Fibroblast of the aortic adventitia (primary cell): ENCODE data around the gene ASAP2. TPM values are rescaled to one million over a fixed set of nuclear protein-coding genes. Genes with fewer than 3 reads are reported as not detected.

Experiments used
- DNase-seq: peaks from one replicate; pipeline ENCODE4 v3.0.0-alpha.2; 2010; ENCODE audit warnings: low read depth
- H3K4me3 ChIP-seq: 2 replicates; pipeline ENCODE4 v1.5.1; 2011; ENCODE audit warnings: low read depth, mild to moderate bottlenecking, control low read depth, low read length, moderate library complexity
- total RNA-seq: library from RNA; depleted of rRNA; stranded (reverse); fragments of >200 nt; gene quantifications from 2 replicates; pipeline ENCODE4 v1.2.3, GENCODE V29; 2012; ENCODE audit warnings: low replicate concordance
- TF ChIP-seq, protein P1 (sequence below): IDR thresholded peaks from 2 replicates; pipeline ENCODE4 v1.5.1; 2011; ENCODE audit warnings: mild to moderate bottlenecking, low read length, control low read depth, inconsistent platforms; ENCODE audit not compliant: insufficient read depth

Gene ASAP2
- total RNA-seq, 1 donor, result 76.4 TPM

DNA sequence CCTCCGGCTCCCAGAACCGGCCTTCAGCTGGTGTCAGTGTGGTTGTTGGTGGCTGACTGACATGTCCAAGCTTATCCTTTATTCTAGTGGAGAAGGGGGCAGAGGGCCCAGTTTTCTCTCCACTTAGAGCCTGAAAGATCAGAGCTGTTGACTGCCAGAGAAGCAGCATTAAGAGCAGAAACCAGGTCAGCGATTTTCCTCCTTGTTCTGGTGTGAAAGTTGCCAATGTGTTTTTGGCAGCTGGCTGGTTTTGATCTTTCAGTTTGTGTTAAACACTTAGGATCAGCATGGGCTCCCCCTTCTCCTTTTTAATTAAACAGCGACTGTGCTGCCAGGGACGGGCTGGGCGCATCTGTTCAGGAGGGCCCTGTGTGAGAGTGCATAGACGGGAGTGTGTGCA, 100.9 kb downstream of the ASAP2 start:
- DNase-seq, result no peak
- no peak overlapping the region for H3K4me3 ChIP-seq
- TF ChIP-seq, protein P1, sequence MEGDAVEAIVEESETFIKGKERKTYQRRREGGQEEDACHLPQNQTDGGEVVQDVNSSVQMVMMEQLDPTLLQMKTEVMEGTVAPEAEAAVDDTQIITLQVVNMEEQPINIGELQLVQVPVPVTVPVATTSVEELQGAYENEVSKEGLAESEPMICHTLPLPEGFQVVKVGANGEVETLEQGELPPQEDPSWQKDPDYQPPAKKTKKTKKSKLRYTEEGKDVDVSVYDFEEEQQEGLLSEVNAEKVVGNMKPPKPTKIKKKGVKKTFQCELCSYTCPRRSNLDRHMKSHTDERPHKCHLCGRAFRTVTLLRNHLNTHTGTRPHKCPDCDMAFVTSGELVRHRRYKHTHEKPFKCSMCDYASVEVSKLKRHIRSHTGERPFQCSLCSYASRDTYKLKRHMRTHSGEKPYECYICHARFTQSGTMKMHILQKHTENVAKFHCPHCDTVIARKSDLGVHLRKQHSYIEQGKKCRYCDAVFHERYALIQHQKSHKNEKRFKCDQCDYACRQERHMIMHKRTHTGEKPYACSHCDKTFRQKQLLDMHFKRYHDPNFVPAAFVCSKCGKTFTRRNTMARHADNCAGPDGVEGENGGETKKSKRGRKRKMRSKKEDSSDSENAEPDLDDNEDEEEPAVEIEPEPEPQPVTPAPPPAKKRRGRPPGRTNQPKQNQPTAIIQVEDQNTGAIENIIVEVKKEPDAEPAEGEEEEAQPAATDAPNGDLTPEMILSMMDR, result no peak

DNA sequence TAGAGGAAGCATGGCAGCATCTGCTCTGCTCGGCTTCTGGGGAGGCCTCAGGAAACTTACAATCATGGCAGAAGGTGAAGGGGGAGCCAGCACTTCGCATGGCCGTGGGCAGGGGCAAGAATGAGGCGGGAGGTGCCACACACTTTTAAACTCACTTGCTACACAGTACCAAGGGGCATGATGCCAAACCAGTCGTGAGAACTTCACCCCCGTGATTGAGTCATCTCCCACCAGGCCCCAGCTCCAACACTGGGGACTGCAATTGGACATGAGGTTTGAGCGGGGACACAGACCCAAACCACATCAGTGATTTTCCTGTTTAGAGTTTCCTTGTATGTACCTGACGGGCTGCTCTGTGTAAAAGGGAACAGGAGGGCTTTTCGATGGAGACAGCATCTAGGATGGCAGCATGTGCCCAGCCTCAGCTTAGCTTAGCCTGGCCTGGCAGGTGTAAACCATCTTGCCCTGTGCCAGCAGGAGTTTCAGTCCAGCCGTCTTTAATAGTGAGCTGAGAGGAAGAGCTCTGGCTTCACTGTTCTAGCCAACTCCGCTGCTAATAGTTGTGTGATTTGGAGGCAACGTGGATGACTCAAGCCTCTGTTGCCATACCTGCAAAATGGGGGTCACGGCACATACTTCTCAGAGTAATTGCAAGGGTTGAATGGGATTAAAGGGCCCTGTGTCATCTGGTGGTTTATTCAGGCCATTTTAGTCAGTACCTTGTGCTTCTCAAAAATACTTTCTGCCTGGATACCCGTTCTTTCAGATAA, 101.8 kb downstream of the ASAP2 start:
- TF ChIP-seq, protein P1, result no peak
- DNase-seq, result peak; percentile 46
- no peak overlapping the region for H3K4me3 ChIP-seq

DNA sequence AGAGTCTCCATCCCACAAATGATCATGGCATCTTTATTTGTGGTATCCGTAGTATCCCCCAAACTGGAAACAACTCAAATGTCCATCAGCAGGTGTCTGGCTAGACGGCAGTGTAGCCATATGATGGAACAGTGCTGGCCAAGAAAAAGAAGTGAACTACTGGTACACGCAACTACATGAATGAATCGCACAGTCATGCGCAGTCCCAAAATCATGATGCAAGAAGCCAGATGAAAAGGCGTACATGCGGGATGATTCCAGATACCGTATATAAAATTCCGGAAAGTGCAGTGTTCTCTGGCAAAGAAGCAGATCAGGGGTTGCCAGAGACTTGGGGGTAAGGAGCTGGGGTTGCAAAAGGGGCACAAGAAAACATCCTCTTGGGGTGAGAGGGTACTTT, 102.5 kb downstream of the ASAP2 start:
- H3K4me3 ChIP-seq, result no peak overlapping the region
- DNase-seq, result no peak
- TF ChIP-seq, protein P1, result no peak

DNA sequence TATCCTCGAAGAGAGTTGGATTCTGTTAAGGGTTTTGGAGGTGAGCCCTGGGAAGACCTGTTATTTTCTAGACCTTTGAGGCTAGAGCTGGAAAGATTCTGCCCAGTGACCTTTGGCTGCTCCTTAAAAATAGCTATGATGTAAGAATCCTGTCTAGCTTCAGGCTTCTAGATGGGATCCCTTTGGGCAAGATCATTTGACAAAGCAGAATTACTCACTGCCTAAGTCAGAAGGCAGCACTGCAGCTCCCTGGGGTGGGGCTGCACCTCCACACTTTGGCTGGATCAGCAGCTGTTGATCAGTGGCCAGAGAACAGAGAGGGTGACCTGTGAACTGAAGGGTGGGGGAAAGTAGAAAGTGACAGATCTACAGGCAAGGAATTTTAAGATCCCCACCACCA, 103.8 kb downstream of the ASAP2 start:
- peak; percentile 95 for DNase-seq
- TF ChIP-seq, protein P1, result no peak
- no peak overlapping the region for H3K4me3 ChIP-seq

DNA sequence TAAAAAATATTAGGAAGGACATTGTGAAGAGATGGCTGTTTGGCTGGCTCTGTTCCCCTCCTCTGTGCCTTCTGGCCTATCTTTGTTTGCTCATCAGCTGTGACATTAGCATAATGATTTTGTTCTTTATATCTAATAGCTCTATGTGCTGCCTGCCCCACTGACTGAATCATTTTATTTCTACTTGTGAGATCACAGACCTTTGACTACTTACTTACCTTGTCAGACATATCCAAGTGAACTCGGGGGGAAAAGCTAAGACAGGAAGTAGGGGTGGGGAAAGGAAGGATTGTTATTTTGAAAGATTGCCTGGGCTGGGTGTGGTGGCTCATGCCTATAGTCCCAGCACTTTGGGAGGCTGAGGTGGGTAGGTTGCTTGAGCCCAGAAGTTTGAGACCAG, 104.2 kb downstream of the ASAP2 start:
- TF ChIP-seq, protein P1, result no peak
- DNase-seq, result peak; percentile 60
- H3K4me3 ChIP-seq, result no peak overlapping the region

DNA sequence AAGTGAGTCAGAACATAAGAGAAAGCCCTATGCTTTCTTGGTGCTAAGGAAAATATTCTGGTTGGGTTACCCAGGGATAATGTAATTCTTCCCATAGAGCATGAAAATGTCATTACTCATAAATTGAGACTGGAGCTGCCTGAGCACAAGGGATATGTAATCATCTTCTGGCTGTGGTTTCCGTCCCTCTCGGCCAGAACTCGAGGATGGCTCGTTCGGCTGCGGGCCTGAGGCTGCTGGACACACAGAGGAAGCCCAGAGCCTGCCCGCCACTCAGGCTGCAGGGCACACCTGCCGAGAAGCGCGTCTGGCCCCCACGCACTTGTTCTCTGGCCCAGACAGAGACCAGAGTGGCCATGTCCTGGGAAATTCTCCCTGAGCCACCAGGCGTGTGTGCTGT, 104.9 kb downstream of the ASAP2 start:
- TF ChIP-seq, protein P1, result no peak
- H3K4me3 ChIP-seq, result peak overlapping the region; percentile 37
- peak; percentile 90 for DNase-seq

DNA sequence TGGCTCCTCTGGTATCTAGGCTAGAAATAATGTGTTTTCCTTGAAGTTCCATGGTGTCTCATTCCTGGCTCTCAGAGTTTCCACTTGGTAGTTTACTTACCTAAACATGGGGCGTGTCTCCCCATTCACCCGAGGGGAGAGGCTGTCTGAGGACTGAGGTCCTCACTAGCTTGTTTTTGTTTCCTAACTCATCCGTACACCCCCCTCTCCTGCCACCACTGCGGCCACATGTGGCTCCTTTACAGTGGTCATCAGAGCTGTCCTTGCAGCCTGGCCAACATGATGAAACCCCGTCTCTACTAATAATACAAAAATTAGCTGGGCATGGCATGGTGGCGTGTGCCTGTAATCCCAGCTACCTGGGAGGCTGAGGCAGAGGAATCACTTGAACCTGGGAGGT, 106.0 kb downstream of the ASAP2 start:
- TF ChIP-seq, protein P1, result no peak
- DNase-seq, result no peak

More for the DNA sequence above, 106.0 kb downstream of the ASAP2 start:
- H3K4me3 ChIP-seq, result no peak overlapping the region
